Hepatocyte (in vitro differentiated cells): ENCODE measurements around the gene ZFYVE9.

Source experiments
- EZH2 ChIP-seq: fragments of 200-600 bp; sonication (generic); IDR thresholded peaks from 2 replicates; pipeline ENCODE4 v1.6.1; 2016; ENCODE audit warnings: antibody characterized with exemption, mild to moderate bottlenecking, borderline replicate concordance
- TF ChIP-seq, protein P1 (sequence below): fragments of 200-600 bp; sonication (generic); IDR thresholded peaks from 2 replicates; pipeline ENCODE4 v1.5.1; 2016; ENCODE audit warnings: antibody characterized with exemption, mild to moderate bottlenecking; ENCODE audit not compliant: poor library complexity

DNA sequence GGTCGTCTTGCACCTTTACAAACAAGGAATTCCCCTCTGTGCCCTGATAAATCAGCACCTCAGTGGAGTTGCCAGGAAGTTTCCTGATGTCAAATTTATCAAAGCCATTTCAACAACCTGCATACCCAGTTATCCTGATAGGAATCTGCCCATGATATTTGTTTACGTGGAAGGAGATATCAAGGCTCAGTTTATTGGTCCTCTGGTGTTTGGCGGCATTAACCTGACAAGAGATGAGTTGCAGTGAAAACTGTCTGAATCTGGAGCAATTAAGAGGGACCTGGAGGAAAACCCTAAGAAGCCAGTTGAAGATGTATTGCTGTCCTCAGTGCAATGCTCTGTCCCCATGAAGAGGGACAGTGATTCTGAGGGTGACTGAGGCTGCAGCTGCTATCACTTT lies 38.3 kb downstream of the ZFYVE9 start:
- no peak for TF ChIP-seq EZH2
- TF ChIP-seq, protein P1, sequence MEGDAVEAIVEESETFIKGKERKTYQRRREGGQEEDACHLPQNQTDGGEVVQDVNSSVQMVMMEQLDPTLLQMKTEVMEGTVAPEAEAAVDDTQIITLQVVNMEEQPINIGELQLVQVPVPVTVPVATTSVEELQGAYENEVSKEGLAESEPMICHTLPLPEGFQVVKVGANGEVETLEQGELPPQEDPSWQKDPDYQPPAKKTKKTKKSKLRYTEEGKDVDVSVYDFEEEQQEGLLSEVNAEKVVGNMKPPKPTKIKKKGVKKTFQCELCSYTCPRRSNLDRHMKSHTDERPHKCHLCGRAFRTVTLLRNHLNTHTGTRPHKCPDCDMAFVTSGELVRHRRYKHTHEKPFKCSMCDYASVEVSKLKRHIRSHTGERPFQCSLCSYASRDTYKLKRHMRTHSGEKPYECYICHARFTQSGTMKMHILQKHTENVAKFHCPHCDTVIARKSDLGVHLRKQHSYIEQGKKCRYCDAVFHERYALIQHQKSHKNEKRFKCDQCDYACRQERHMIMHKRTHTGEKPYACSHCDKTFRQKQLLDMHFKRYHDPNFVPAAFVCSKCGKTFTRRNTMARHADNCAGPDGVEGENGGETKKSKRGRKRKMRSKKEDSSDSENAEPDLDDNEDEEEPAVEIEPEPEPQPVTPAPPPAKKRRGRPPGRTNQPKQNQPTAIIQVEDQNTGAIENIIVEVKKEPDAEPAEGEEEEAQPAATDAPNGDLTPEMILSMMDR = no peak
